K562 (cell line): Measurements from ENCODE around the gene OOSP3.

Experiments
- KDM2B ChIP-seq: fragments of 250-450 bp; sonication (Bioruptor Pico); IDR thresholded peaks from 2 replicates; pipeline ENCODE4 v1.8.0; 2021; ENCODE audit warnings: mild to moderate bottlenecking, moderate library complexity
- NCOA2 ChIP-seq, 2 experiments: fragments of 450-650 bp; IDR thresholded peaks; 2 replicates each; pipeline ENCODE4 v1.6.1; 2018; ENCODE audit warnings: mild to moderate bottlenecking in 2 of 2, moderate library complexity in 1 of 2; ENCODE audit not compliant: partially characterized antibody in 2 of 2
- POLR2A ChIP-seq: fragments of 450-650 bp; conservative IDR thresholded peaks from 2 replicates; pipeline ENCODE4 v1.6.1; 2016
- ZNF121 ChIP-seq: sonication (generic); formaldehyde crosslinking; conservative IDR thresholded peaks from 2 replicates; pipeline ENCODE4 v1.8.0; 2022; ENCODE audit warnings: missing genetic modification reagents
- ZNF263 ChIP-seq: sonication (generic); formaldehyde crosslinking; IDR thresholded peaks from 2 replicates; pipeline ENCODE4 v1.8.0; 2022; ENCODE audit warnings: mild to moderate bottlenecking, missing genetic modification reagents, borderline replicate concordance
- TF ChIP-seq, protein P1 (sequence below): fragments of 250-450 bp; sonication (Bioruptor Pico); IDR thresholded peaks from 2 replicates; pipeline ENCODE4 v1.8.0; 2021; ENCODE audit warnings: mild to moderate bottlenecking, moderate library complexity
- TF ChIP-seq, protein P2 (sequence below), 3 experiments: IDR thresholded peaks in 2 of 3; conservative IDR thresholded peaks in 1 of 3; 2 replicates each; pipeline ENCODE4 v1.5.1; 2011 to 2012; ENCODE audit warnings: low read length in 3 of 3, mild to moderate bottlenecking in 3 of 3, control low read depth in 2 of 3, improper control_type of control experiment in 1 of 3, inconsistent platforms in 1 of 3, low read depth in 1 of 3, mixed read lengths in 1 of 3, moderate library complexity in 1 of 3; ENCODE audit not compliant: insufficient read depth in 2 of 3

DNA sequence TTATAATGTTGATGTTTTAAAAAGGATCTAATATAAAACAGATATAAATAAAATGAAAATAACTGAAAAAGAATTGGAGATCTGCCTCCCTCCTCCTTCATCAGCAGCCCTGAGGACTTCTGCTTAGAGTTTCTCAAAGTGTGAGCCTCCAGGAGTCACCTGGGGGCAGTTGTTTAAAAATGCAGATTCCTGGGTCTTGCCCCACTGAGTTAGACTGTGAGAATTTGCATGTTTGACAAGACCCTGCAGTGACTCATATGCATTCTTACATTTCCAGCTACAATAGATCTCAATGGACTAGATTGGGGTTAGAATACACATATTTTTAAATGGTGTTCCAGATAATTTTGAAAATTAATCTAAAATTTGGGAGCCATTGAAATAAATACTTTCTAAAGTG is 798 bp upstream of the OOSP3 start:
- no peak for TF ChIP-seq ZNF121 (CRISPR knock-in tag)
- TF ChIP-seq, protein P1, sequence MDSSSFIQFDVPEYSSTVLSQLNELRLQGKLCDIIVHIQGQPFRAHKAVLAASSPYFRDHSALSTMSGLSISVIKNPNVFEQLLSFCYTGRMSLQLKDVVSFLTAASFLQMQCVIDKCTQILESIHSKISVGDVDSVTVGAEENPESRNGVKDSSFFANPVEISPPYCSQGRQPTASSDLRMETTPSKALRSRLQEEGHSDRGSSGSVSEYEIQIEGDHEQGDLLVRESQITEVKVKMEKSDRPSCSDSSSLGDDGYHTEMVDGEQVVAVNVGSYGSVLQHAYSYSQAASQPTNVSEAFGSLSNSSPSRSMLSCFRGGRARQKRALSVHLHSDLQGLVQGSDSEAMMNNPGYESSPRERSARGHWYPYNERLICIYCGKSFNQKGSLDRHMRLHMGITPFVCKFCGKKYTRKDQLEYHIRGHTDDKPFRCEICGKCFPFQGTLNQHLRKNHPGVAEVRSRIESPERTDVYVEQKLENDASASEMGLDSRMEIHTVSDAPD (CRISPR knock-in tag) = no peak
- TF ChIP-seq ZNF263 (CRISPR knock-in tag) = no peak
- TF ChIP-seq, protein P2, sequence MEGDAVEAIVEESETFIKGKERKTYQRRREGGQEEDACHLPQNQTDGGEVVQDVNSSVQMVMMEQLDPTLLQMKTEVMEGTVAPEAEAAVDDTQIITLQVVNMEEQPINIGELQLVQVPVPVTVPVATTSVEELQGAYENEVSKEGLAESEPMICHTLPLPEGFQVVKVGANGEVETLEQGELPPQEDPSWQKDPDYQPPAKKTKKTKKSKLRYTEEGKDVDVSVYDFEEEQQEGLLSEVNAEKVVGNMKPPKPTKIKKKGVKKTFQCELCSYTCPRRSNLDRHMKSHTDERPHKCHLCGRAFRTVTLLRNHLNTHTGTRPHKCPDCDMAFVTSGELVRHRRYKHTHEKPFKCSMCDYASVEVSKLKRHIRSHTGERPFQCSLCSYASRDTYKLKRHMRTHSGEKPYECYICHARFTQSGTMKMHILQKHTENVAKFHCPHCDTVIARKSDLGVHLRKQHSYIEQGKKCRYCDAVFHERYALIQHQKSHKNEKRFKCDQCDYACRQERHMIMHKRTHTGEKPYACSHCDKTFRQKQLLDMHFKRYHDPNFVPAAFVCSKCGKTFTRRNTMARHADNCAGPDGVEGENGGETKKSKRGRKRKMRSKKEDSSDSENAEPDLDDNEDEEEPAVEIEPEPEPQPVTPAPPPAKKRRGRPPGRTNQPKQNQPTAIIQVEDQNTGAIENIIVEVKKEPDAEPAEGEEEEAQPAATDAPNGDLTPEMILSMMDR (IDR thresholded peaks at IDR 0.05 in 2 of 3, conservative IDR thresholded peaks at IDR 0.05 in 1 of 3; ENCODE audit: insufficient read depth in 2 of 3, low read depth in 1 of 3, low read length in 3 of 3) = no peak
- no peak for TF ChIP-seq POLR2A
- TF ChIP-seq KDM2B = no peak
- TF ChIP-seq NCOA2 (IDR thresholded peaks at IDR 0.05; ENCODE audit: partially characterized antibody in 2 of 2) = no peak
